Endothelial cell of umbilical vein (primary cell): ENCODE measurements around the gene FMNL2. TPM values are rescaled to one million over a fixed set of nuclear protein-coding genes. Genes with fewer than 3 reads are reported as not detected.
A peak's percentile ranks its signal among the peaks of the same experiment; 100 is the strongest.

Experiments
- BruUV-seq: library from RNA; stranded (reverse); fragments of 400-500 nt; replicated peaks from 2 replicates; lab custom pipeline; 2021; lab: Mats Ljungman, UMichigan
- CTCF ChIA-PET: fragments of 300-600, 350-600 bp; sonication (Branson Sonifier 250); formaldehyde crosslinking; loops from one replicate; lab custom pipeline; 2021; ENCODE audit warnings: antibody characterized with exemption, inconsistent platforms; lab: Charles Lee
- POLR2A ChIA-PET: fragments of 300-600, 350-600 bp; sonication (Branson Sonifier 250); formaldehyde crosslinking; loops from one replicate; lab custom pipeline; 2021; ENCODE audit warnings: antibody characterized with exemption, inconsistent platforms; lab: Charles Lee
- DNase-seq: peaks from one replicate; pipeline ENCODE4 v3.0.0-alpha.2; 2011; ENCODE audit warnings: low read depth, low spot score
- FAIRE-seq: peaks from 2 replicates; lab custom pipeline; 2011; peaks lifted over from hg19 to GRCh38; lab: Jason Lieb, UNC
- H2AFZ ChIP-seq: 2 replicates; pipeline ENCODE4 v1.6.0; 2012; ENCODE audit warnings: low read depth, low read length, control low read depth, inconsistent platforms
- H3K27ac ChIP-seq: 2 replicates; pipeline ENCODE4 v1.5.1; 2011; ENCODE audit warnings: low read depth, mild to moderate bottlenecking, control low read depth, low read length, moderate library complexity; ENCODE audit not compliant: insufficient read depth
- H3K27me3 ChIP-seq, 2 experiments: 2 replicates each; pipeline versions ENCODE4 v1.6.0 to v1.6.1; 2011; ENCODE audit warnings: low read length in 2 of 2, mixed read lengths in 1 of 2; ENCODE audit not compliant: control insufficient read depth in 2 of 2, insufficient read depth in 2 of 2
- H3K36me3 ChIP-seq, 2 experiments: 2 replicates in 1 of 2; 3 replicates in 1 of 2; pipeline ENCODE4 v1.5.1; 2011; ENCODE audit warnings: low read length in 2 of 2, mild to moderate bottlenecking in 1 of 2, moderate library complexity in 1 of 2; ENCODE audit not compliant: control insufficient read depth in 2 of 2, insufficient read depth in 2 of 2; ENCODE audit errors: extremely low read depth in 1 of 2
- H3K4me1 ChIP-seq: 3 replicates; pipeline ENCODE4 v1.5.1; 2011; ENCODE audit warnings: mild to moderate bottlenecking, low read length; ENCODE audit not compliant: control insufficient read depth, insufficient read depth; ENCODE audit errors: extremely low read depth
- H3K4me2 ChIP-seq: 2 replicates; pipeline ENCODE4 v1.6.1; 2011; ENCODE audit warnings: low read length, control low read depth, mixed read lengths; ENCODE audit not compliant: insufficient read depth
- H3K4me3 ChIP-seq, 3 experiments: fragments of 200-600 bp in 1 of 3; sonication (generic), shearing (Covaris generic) in 1 of 3; replicated peaks in 1 of 3; 2 replicates each; pipeline ENCODE4 v1.5.1; 2011 to 2016; ENCODE audit warnings: control low read depth in 3 of 3, low read length in 3 of 3, mild to moderate bottlenecking in 2 of 3, inconsistent platforms in 1 of 3, low read depth in 1 of 3, moderate library complexity in 1 of 3; ENCODE audit not compliant: insufficient read depth in 1 of 3
- H3K79me2 ChIP-seq: 2 replicates; pipeline ENCODE4 v1.6.0; 2012; ENCODE audit warnings: low read length, inconsistent platforms; ENCODE audit not compliant: control insufficient read depth, insufficient read depth
- H3K9ac ChIP-seq: replicated peaks from 2 replicates; pipeline ENCODE3; 2011; ENCODE audit warnings: low read length, control low read depth; ENCODE audit not compliant: insufficient read depth; ENCODE audit errors: extremely low read depth
- H3K9me1 ChIP-seq: replicated peaks from 3 replicates; pipeline ENCODE4 v1.6.0; 2011; ENCODE audit warnings: mild to moderate bottlenecking, low read length; ENCODE audit not compliant: control insufficient read depth, insufficient read depth; ENCODE audit errors: extremely low read depth
- H3K9me3 ChIP-seq: replicated peaks from 2 replicates; pipeline ENCODE4 v1.5.1; 2012; ENCODE audit warnings: low read length, inconsistent platforms; ENCODE audit not compliant: control insufficient read depth, insufficient read depth
- H4K20me1 ChIP-seq: replicated peaks from 2 replicates; pipeline ENCODE3; 2011; ENCODE audit warnings: mild to moderate bottlenecking, low read length; ENCODE audit not compliant: control insufficient read depth, insufficient read depth; ENCODE audit errors: extremely low read depth
- CTCF ChIP-seq, 2 donors: IDR thresholded peaks; 1 replicate in 1 of 2; 2 replicates in 1 of 2; pipeline ENCODE4 v1.5.1; 2011; ENCODE audit warnings: low read length in 2 of 2, mild to moderate bottlenecking in 2 of 2, moderate library complexity in 2 of 2, control low read depth in 1 of 2, inconsistent platforms in 1 of 2, low read depth in 1 of 2; ENCODE audit not compliant: insufficient read depth in 1 of 2; ENCODE audit errors: extremely low read depth in 1 of 2
- EZH2 ChIP-seq: IDR thresholded peaks from 2 replicates; pipeline ENCODE4 v1.6.1; 2012; ENCODE audit warnings: borderline replicate concordance, low read depth, mild to moderate bottlenecking, moderate library complexity, low read length, inconsistent platforms; ENCODE audit not compliant: severe bottlenecking
- FOS ChIP-seq: IDR thresholded peaks from 2 replicates; pipeline ENCODE4 v1.6.1; 2011; ENCODE audit warnings: mild to moderate bottlenecking, low read length, moderate library complexity, borderline replicate concordance; ENCODE audit not compliant: insufficient read depth
- GATA2 ChIP-seq: IDR thresholded peaks from 2 replicates; pipeline ENCODE4 v1.7.0; 2011; ENCODE audit warnings: low read depth, mild to moderate bottlenecking, moderate library complexity, mixed read lengths, low read length; ENCODE audit not compliant: insufficient read length, insufficient read depth
- JUN ChIP-seq: IDR thresholded peaks from 2 replicates; pipeline ENCODE4 v1.6.1; 2011; ENCODE audit warnings: borderline replicate concordance, low read depth; ENCODE audit not compliant: insufficient read length, insufficient read depth
- MAX ChIP-seq: IDR thresholded peaks from 2 replicates; pipeline ENCODE4 v1.6.1; 2011; ENCODE audit not compliant: insufficient read depth, insufficient read length
- MYC ChIP-seq: IDR thresholded peaks from one replicate; pipeline ENCODE4 v1.6.1; 2011; ENCODE audit warnings: mild to moderate bottlenecking, low read depth, low read length
- POLR2A ChIP-seq: IDR thresholded peaks from 2 replicates; pipeline ENCODE4 v1.6.1; 2012; ENCODE audit warnings: low read depth, mild to moderate bottlenecking, control low read depth, low read length
- POLR2AphosphoS5 ChIP-seq: IDR thresholded peaks from 2 replicates; pipeline ENCODE4 v1.6.1; 2012; ENCODE audit warnings: low read depth, mild to moderate bottlenecking, control low read depth, low read length, moderate library complexity; ENCODE audit not compliant: insufficient read depth
- dilution Hi-C: fragments of 300-500 bp; cut with MboI; formaldehyde crosslinking; loops from one replicate; pipeline ENCODE4 v1.15.0; 2019; ENCODE audit warnings: low sequenced_read_pairs; ENCODE audit not compliant: extremely low pct_ligation_motif_present
- intact Hi-C: fragments of 100-400 bp; cut with micrococcal nuclease; formaldehyde crosslinking; loops from one replicate; pipeline ENCODE4 v1.10.0; 2022
- polyA plus RNA-seq, 4 experiments: library from polyadenylated mRNA; depleted of rRNA in 3 of 4; stranded (reverse) in 3 of 4; unstranded in 1 of 4; fragments of >200 nt; gene quantifications; 2 replicates each; pipeline versions ENCODE4 v1.2.1 to v1.2.3, GENCODE V29; 2011 to 2012; ENCODE audit warnings: missing spikeins in 1 of 4
- total RNA-seq: library from RNA; stranded (reverse); gene quantifications from 2 replicates; pipeline ENCODE4 v1.2.3, GENCODE V29; 2021

The FMNL2 gene
- total and polyA plus RNA-seq, 2 donors (not counting 3 experiments of a cell fraction or from before 2014, with no cell fraction given): 8.3 to 28.0 TPM

GRCh38 chr2:152421521-152422370, 86.8 kb downstream of the FMNL2 start:
- Histone ChIP-seq H3K9me1 (no peaks in the 10 kb centered on the region), H3K4me3 (peak overlapping the region in 1 of 3 experiments; percentile 5), H2AFZ (no peak overlapping the region), H3K27ac (peak overlapping the region; percentile 84), H3K27me3 (no peaks in the 10 kb centered on the region), H3K79me2 (peaks cover 23% of the 10 kb centered on the region), H3K4me2 (peak overlapping the region; percentile 84), H4K20me1 (no peaks in the 10 kb centered on the region), H3K9me3 (no peaks in the 10 kb centered on the region), H3K4me1 (peaks cover 21% of the 10 kb centered on the region), H3K9ac (peak overlapping the region; percentile 59), H3K36me3 (no peaks in the 10 kb centered on the region)
- intact Hi-C loops (loop anchor here (1.0 to 5.0 kb wide), 5 partner anchors 16 to 122 kb away; partner anchors contain the start of gene FMNL2), dilution Hi-C loops (no loop called here)
- ChIA-PET CTCF (interaction anchor here (1.0 to 1.4 kb wide), 4 partner anchors 10 to 210 kb away, joined by 3 to 12 read pairs (median 4); no protein-coding TSS in a partner anchor), POLR2A (no interaction called here)
- peak; percentile 87 for TF ChIP-seq POLR2AphosphoS5
- TF ChIP-seq POLR2A: peak; percentile 16
- peak; percentile 96 for TF ChIP-seq JUN
- no peak for TF ChIP-seq CTCF (IDR thresholded peaks at IDR 0.05; ENCODE audit: extremely low read depth in 1 of 2, insufficient read depth in 1 of 2, low read depth in 1 of 2, low read length in 2 of 2)
- no peak for TF ChIP-seq EZH2
- TF ChIP-seq GATA2: peak; percentile 82
- no peak for TF ChIP-seq MYC
- TF ChIP-seq MAX: no peak
- peak; percentile 99 for TF ChIP-seq FOS
- BruUV-seq: TSS peak; percentile 85
- FAIRE-seq: peak; percentile 95
- DNase-seq: peak; percentile 94
